SJSA1 (cell line): ENCODE data around the gene SOX30. TPM values are rescaled to one million over a fixed set of nuclear protein-coding genes. Genes with fewer than 3 reads are reported as not detected.

Experiments
- DNase-seq, 2 experiments: peaks; one replicate each; pipeline ENCODE4 v3.0.0-alpha.2; 2015 to 2020; ENCODE audit warnings: low spot score in 2 of 2, low read depth in 1 of 2
- H3K27ac ChIP-seq: fragments of 250-450 bp; sonication (Bioruptor Pico); 2 replicates; pipeline ENCODE4 v1.5.1; 2020; ENCODE audit warnings: mild to moderate bottlenecking, moderate library complexity
- H3K27me3 ChIP-seq: fragments of 250-450 bp; sonication (Bioruptor Pico); replicated peaks from 2 replicates; pipeline ENCODE4 v1.5.1; 2020; ENCODE audit warnings: mild to moderate bottlenecking, moderate library complexity
- H3K36me3 ChIP-seq: fragments of 250-450 bp; sonication (Bioruptor Pico); 2 replicates; pipeline ENCODE4 v1.5.1; 2020; ENCODE audit warnings: mild to moderate bottlenecking
- H3K4me1 ChIP-seq: fragments of 250-450 bp; sonication (Bioruptor Pico); replicated peaks from 2 replicates; pipeline ENCODE4 v1.6.1; 2021; ENCODE audit warnings: mild to moderate bottlenecking
- H3K4me3 ChIP-seq: fragments of 250-450 bp; sonication (Bioruptor Pico); 2 replicates; pipeline ENCODE4 v1.5.1; 2020; ENCODE audit warnings: mild to moderate bottlenecking
- H3K9me3 ChIP-seq: fragments of 250-450 bp; sonication (Bioruptor Pico); replicated peaks from 2 replicates; pipeline ENCODE4 v1.5.1; 2020; ENCODE audit warnings: mild to moderate bottlenecking
- total RNA-seq: library from RNA; depleted of rRNA; stranded (reverse); fragments of >200 nt; shearing (Covaris generic); gene quantifications from 2 replicates; pipeline ENCODE4 v1.2.3, GENCODE V29; 2014; rRNA removed

Gene SOX30
- total RNA-seq, 1 experiment from 2014 or later, result 5.8 TPM

DNA sequence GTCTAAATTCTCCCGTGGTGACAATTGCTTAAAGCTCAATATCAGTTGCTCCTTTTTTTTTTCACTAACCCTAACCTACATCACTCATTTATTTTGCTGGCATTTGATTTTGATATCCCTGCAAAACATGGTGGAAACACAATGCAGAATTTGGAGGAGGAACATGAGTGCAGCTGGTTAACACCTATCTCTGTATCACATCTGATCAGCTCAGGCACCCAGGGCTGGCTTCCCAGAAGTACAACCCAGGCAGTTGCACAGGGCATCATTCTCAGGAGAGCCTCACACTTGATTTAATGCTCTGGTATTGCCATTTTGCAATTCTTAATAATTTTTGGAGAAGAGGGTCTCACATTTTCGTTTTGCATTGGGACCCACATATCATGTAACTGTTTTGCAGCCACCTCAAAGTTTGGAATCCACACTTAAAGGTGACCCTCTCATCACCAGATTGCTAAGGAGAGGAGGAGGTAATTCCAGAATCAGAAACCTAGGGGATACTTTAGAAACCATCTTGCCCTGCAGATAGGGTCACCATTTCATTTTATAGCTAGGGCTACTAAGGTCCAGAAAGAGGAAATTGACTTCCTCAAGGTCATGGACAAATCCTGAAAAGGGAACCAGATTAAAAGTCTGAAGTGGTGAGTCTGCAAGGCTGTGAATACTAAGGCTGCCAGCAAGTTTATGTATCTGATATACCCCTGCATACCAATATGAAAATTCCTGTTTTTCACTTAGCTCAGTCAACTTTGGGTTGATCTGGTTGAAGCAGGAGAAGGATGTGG is 57.4 kb downstream of the SOX30 start:
- Histone ChIP-seq H3K36me3 (no peaks in the 10 kb centered on the region), H3K4me3 (no peak overlapping the region), H3K4me1 (peaks cover 13% of the 10 kb centered on the region), H3K27me3 (no peaks in the 10 kb centered on the region), H3K9me3 (no peaks in the 10 kb centered on the region), H3K27ac (no peak overlapping the region)
- DNase-seq, result no peak

DNA sequence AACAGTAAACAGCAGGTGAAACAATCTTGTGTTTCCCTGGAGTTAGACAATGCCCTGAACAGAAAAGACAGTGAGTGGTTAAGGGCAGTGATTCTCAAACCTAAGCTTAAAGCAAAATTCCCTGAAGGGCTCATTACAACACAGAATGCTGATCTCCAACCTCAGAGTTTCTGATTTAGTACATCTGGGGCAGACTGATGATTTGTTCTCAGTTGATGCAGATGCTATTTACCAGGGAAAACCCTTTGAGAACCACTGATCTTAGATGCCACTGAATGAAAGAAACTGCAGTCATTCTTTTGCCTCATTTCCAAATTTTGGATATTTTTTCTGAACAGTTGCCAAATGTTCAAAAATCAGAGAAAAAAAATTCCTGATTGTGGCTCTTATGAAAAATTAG is 58.0 kb downstream of the SOX30 start:
- no peak overlapping the region for H3K27ac ChIP-seq
- H3K36me3 ChIP-seq, result no peaks in the 10 kb centered on the region
- H3K27me3 ChIP-seq, result no peaks in the 10 kb centered on the region
- H3K4me3 ChIP-seq, result no peak overlapping the region
- peaks cover 13% of the 10 kb centered on the region for H3K4me1 ChIP-seq
- H3K9me3 ChIP-seq, result no peaks in the 10 kb centered on the region
- no peak for DNase-seq

- Histone ChIP-seq H3K36me3 (no peaks in the 10 kb centered on the region), H3K9me3 (no peaks in the 10 kb centered on the region), H3K4me3 (no peak overlapping the region), H3K27me3 (no peaks in the 10 kb centered on the region), H3K27ac (no peak overlapping the region), H3K4me1 (peaks cover 13% of the 10 kb centered on the region)
- no peak for DNase-seq
Observed at GRCh38 chr5:157593052-157593757, 59.0 kb downstream of the SOX30 start.

DNA sequence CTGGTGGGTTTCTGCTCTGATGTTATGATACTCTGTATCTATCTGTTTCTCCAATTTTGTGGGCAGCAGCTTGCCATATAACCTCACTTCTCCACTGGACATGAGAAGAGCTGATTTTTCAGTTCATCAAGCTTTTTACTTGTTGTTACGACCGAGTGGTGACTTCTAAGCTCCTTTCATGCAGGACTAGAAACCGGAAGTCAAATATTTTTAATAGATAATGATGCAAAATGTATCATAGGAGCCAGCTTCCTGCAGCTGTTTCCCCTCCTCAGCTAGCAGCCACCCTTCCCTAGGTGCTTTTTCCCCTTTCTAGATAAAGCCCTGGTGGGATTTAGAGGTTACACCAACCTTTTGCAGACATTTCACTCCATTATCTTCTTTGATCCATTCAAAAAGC is 59.6 kb downstream of the SOX30 start:
- Histone ChIP-seq H3K36me3 (no peaks in the 10 kb centered on the region), H3K27me3 (no peaks in the 10 kb centered on the region), H3K4me3 (no peak overlapping the region), H3K27ac (no peak overlapping the region), H3K9me3 (no peaks in the 10 kb centered on the region), H3K4me1 (peaks cover 13% of the 10 kb centered on the region)
- DNase-seq, result no peak

DNA sequence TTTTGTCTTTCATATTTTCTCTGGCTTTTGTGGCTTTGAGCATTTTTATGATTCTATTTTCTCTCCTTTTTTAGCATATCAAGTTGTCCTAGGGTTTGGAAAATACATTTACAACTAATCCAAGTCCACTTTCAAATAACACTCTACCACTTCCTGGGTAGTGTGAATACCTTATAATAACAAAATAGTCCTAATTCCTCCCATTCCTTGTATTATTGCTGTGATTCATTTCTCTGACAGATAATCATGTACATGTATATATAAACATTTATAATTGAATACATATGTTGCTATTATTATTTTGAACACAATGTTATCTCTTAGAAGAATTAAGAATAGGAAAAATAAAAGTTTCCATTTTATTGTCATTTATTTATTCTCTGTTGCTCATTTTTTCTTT is 61.8 kb downstream of the SOX30 start:
- Histone ChIP-seq H3K36me3 (no peaks in the 10 kb centered on the region), H3K9me3 (no peaks in the 10 kb centered on the region), H3K27ac (no peak overlapping the region), H3K27me3 (no peaks in the 10 kb centered on the region), H3K4me1 (peaks cover 11% of the 10 kb centered on the region), H3K4me3 (no peak overlapping the region)
- DNase-seq, result no peak

DNA sequence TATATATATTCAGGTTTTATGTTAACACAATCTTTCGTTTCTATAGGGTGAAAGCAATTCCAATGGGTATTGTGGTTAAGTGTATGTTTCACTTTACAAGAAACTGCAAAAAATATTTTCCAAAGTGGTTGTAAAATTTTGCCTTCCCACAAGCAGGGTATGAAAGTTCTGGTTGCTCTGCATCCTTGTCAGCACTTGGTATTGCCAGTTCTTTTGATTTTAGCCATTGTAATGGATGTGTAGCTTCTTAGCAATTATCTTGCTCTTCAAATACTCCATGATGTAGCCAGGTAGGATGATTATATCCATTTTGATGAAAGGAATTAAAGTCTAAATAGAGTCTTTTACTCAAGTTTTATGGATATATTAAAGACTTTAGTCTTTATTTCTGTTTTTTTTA is 67.6 kb downstream of the SOX30 start:
- DNase-seq, result no peak
- no peak overlapping the region for H3K4me3 ChIP-seq
- no peak overlapping the region for H3K27ac ChIP-seq
- H3K9me3 ChIP-seq, result no peaks in the 10 kb centered on the region
- no peaks in the 10 kb centered on the region for H3K4me1 ChIP-seq
- H3K36me3 ChIP-seq, result no peaks in the 10 kb centered on the region
- H3K27me3 ChIP-seq, result no peaks in the 10 kb centered on the region

DNA sequence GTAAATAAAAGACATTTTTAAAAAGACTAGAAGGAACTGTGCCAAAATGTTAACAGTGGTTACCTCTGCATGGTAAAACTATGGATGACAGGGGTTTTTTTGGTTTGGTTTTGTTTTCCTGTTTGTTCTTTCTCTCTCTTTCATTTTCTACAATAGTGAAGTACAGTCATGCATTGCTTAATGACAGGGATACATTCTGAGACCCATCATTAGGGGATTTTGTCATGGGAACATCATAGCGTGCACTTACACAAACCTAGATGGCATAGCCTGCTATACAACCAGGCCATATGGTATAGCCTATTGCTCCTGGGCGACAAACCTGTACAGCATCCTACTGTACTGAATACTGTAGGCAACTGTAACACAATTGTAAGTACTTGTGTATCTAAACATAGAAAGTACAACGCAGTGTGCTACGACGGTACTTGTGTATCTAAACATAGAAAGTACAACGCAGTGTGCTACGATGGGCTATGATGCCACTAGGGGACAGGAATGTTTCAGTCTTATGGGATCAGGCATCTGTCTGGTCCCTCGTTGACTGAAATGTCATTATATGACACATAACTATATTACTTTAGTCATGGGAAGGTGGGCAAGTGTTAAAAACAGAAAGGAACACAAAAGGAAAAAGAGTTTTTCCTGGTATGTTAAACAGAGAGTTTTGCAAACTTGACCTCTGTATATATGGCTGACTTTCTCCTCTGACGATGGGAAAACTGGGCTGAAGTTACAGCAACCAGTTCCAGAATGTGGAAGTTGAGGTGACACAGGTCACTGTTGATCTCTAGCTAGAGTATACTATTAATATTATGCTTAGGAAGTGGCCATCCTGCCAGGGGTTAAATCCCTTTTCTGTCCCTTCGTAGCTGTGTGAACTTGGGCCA is 69.3 kb downstream of the SOX30 start:
- no peak overlapping the region for H3K4me3 ChIP-seq
- H3K27me3 ChIP-seq, result no peaks in the 10 kb centered on the region
- peaks cover 9% of the 10 kb centered on the region for H3K4me1 ChIP-seq
- no peaks in the 10 kb centered on the region for H3K36me3 ChIP-seq
- no peak for DNase-seq
- no peak overlapping the region for H3K27ac ChIP-seq
- no peaks in the 10 kb centered on the region for H3K9me3 ChIP-seq

DNA sequence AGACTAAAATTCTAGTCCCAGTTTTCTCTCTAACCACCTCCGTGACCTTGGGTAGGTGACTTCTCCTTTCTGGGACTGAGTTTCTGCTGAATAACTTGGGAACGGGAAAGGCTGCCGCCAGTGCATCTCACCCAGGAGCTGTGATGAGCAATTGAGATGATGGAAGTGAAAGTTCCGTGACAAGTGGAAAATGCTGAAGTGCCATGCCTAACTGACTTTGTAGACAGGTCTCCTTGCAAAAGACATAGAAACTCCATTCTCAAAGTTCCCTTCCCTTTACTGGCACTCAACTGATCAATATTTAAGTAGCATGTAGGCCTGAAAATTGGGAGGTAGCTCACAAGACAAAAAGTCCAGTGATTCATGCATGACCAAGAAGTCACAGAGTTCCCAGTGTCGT is 70.3 kb downstream of the SOX30 start:
- H3K27me3 ChIP-seq, result no peaks in the 10 kb centered on the region
- peaks cover 20% of the 10 kb centered on the region for H3K4me1 ChIP-seq
- H3K27ac ChIP-seq, result no peak overlapping the region
- no peak for DNase-seq
- no peak overlapping the region for H3K4me3 ChIP-seq
- H3K9me3 ChIP-seq, result no peaks in the 10 kb centered on the region
- H3K36me3 ChIP-seq, result no peaks in the 10 kb centered on the region

- Histone ChIP-seq H3K36me3 (peaks cover 7% of the 10 kb centered on the region), H3K27me3 (no peaks in the 10 kb centered on the region), H3K9me3 (no peaks in the 10 kb centered on the region), H3K27ac (peak overlapping the region; percentile 5), H3K4me1 (peaks cover 46% of the 10 kb centered on the region), H3K4me3 (no peak overlapping the region)
- no peak for DNase-seq
Observed at GRCh38 chr5:157578079-157578780, 74.0 kb downstream of the SOX30 start.

DNA sequence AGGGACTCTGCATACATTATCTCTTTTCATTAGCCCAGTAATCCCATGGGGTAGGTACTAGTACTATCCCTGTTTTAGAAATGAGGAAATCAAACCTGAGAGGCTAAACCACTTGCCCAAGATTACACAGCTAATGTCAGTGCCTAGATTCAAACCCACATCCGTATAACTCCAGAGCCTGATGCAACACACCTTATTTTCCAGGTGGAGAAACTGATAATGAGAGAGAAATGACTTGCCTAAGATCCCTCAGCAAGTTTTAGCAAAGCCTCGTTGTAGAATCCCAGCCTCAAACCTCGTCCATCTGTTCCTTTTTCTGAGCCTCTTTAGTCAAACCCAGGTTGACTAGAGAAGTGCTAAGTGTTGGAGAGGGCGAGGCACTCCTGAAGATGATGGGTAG is 75.6 kb downstream of the SOX30 start:
- Histone ChIP-seq H3K27ac (peak overlapping the region; percentile 5; the same call in 1 of the 2 replicates), H3K27me3 (no peaks in the 10 kb centered on the region), H3K4me3 (no peak overlapping the region), H3K36me3 (peaks cover 14% of the 10 kb centered on the region), H3K4me1 (peaks cover 58% of the 10 kb centered on the region), H3K9me3 (no peaks in the 10 kb centered on the region)
- DNase-seq, result no peak

Other genes starting within 250 kb of the SOX30 start
- 0.18 TPM in 1 of 2 replicates, not detected in the other for gene NIPAL4, start 192.2 kb downstream of the SOX30 start, total RNA-seq
- 30.0 and 48.7 TPM in 2 replicates for gene ADAM19, start 76.7 kb downstream of the SOX30 start, total RNA-seq
- gene C5orf52, start 19.1 kb upstream of the SOX30 start, total RNA-seq, result not detected in 2 replicates
- 16.4 and 27.3 TPM in 2 replicates for gene THG1L, start 79.0 kb upstream of the SOX30 start, total RNA-seq
- gene LSM11, start 91.3 kb upstream of the SOX30 start, total RNA-seq, result 9.3 and 10.4 TPM in 2 replicates
- gene CLINT1, start 206.7 kb upstream of the SOX30 start, total RNA-seq, result 79.4 and 95.4 TPM in 2 replicates